Loucy (cell line): ENCODE results near the gene SBK3.

Experiments
- CTCF ChIP-seq: fragments of 200-600 bp; sonication (generic); conservative IDR thresholded peaks from 2 replicates; pipeline ENCODE4 v1.5.1; 2014; ENCODE audit warnings: mild to moderate bottlenecking, antibody characterized with exemption, low read length
- EZH2phosphoT487 ChIP-seq: fragments of 200-600 bp; IDR thresholded peaks from 2 replicates; pipeline ENCODE4 v1.6.1; 2018; ENCODE audit warnings: antibody characterized with exemption, mild to moderate bottlenecking, moderate library complexity, borderline replicate concordance

- TF ChIP-seq CTCF (no peak), EZH2phosphoT487 (no peak)
Measured at GRCh38 chr19:55536951-55537740, 8.2 kb downstream of the SBK3 start, which contains the start of gene SBK2.
